SKM-1 (cell line): ENCODE data around the gene NSG2.

ENCODE experiments used
- DNase-seq: peaks from one replicate; lab custom pipeline; 2025; ENCODE audit not compliant: unreplicated experiment; lab: John Stamatoyannopoulos, UW

The NSG2 gene

GRCh38 chr5:174058433-174059122, 13.1 kb downstream of the NSG2 start:
- no peak for DNase-seq

- DNase-seq: no peak
Measured at GRCh38 chr5:174059247-174059646, 13.7 kb downstream of the NSG2 start.

GRCh38 chr5:174063082-174063756, 17.7 kb downstream of the NSG2 start:
- DNase-seq: no peak

GRCh38 chr5:174064171-174064570, 18.7 kb downstream of the NSG2 start:
- DNase-seq: no peak

- DNase-seq: no peak
Measured at GRCh38 chr5:174065528-174066197, 20.2 kb downstream of the NSG2 start.

GRCh38 chr5:174067499-174067898, 22.0 kb downstream of the NSG2 start:
- DNase-seq: no peak

- DNase-seq: no peak
Measured at GRCh38 chr5:174071484-174071883, 26.0 kb downstream of the NSG2 start.

GRCh38 chr5:174073122-174073660, 27.7 kb downstream of the NSG2 start:
- DNase-seq: no peak

GRCh38 chr5:174074369-174074768, 28.9 kb downstream of the NSG2 start:
- no peak for DNase-seq

GRCh38 chr5:174078416-174078815, 32.9 kb downstream of the NSG2 start:
- DNase-seq: no peak

- DNase-seq: no peak
Measured at GRCh38 chr5:174082286-174082685, 36.8 kb downstream of the NSG2 start.

GRCh38 chr5:174083056-174083827, 37.7 kb downstream of the NSG2 start:
- no peak for DNase-seq

- no peak for DNase-seq
Measured at GRCh38 chr5:174084691-174085154, 39.2 kb downstream of the NSG2 start.

GRCh38 chr5:174086751-174087150, 41.2 kb downstream of the NSG2 start:
- DNase-seq: no peak

- no peak for DNase-seq
Measured at GRCh38 chr5:174087783-174088182, 42.3 kb downstream of the NSG2 start.

GRCh38 chr5:174090129-174090528, 44.6 kb downstream of the NSG2 start:
- DNase-seq: no peak

GRCh38 chr5:174093123-174093522, 47.6 kb downstream of the NSG2 start:
- no peak for DNase-seq

GRCh38 chr5:174094857-174095606, 49.5 kb downstream of the NSG2 start:
- no peak for DNase-seq

GRCh38 chr5:174096619-174097018, 51.1 kb downstream of the NSG2 start:
- no peak for DNase-seq

- DNase-seq: no peak
Measured at GRCh38 chr5:174097486-174098185, 52.1 kb downstream of the NSG2 start.
